HG03439 (cell line): ENCODE data around the gene BABAM2.

Source experiments
- ATAC-seq: cut with Tn5 transposase; IDR thresholded peaks from one replicate; pipeline ENCODE4 v1.9.1; 2021; ENCODE audit warnings: mild to moderate bottlenecking, moderate library complexity; ENCODE audit not compliant: unreplicated experiment

The BABAM2 gene

GRCh38 chr2:27906074-27906473 is 15.5 kb downstream of the BABAM2 start:
- ATAC-seq = no peak

- no peak for ATAC-seq
These were observed 17.0 kb downstream of the BABAM2 start for GRCh38 chr2:27907547-27907946.

DNA sequence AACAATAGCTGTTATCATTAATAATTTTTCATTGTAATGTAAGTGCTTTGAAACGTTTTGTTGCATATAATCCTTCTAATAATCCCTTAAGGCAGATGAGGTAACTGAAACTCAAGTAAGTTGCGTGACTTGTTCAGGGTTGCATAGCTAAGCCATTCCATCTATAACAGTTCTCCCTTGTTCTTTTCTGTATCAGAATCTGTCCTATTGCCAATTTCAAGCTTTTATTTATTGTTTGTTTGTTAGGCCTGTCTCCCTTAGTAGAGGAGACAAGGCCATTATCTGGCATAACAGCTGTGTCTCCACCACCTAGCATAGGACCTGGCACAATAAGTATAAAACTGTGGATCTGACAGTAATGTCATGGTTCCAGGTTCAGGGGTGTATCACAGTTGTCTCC is 19.4 kb downstream of the BABAM2 start:
- ATAC-seq = no peak

- no peak for ATAC-seq
These were observed 21.1 kb downstream of the BABAM2 start for GRCh38 chr2:27911458-27912210.

- ATAC-seq = no peak
These were observed 22.0 kb downstream of the BABAM2 start for GRCh38 chr2:27912512-27912911.

GRCh38 chr2:27914041-27914804 is 23.7 kb downstream of the BABAM2 start:
- ATAC-seq = no peak

DNA sequence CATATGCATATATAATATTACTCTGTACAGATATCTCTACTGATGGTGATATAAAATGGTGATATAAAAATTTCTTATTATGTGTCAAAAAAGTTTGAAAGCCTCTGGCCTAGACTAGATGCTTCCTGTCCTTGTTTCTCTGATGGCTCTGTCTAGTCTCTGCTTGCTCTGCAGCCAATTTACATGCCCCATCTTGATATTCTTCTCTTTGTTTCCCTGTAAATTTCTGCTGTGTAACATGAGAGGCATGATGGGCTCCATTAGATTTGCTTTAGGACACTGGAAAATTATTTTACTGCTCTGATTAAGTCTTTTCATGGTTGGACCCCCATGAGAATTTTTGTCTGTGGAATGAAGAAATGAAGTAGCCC is 24.3 kb downstream of the BABAM2 start:
- ATAC-seq = no peak

- no peak for ATAC-seq
These were observed 24.7 kb downstream of the BABAM2 start for GRCh38 chr2:27915191-27915590.

GRCh38 chr2:27915874-27916273 is 25.3 kb downstream of the BABAM2 start:
- no peak for ATAC-seq

GRCh38 chr2:27916293-27916995 is 25.9 kb downstream of the BABAM2 start:
- ATAC-seq = no peak

DNA sequence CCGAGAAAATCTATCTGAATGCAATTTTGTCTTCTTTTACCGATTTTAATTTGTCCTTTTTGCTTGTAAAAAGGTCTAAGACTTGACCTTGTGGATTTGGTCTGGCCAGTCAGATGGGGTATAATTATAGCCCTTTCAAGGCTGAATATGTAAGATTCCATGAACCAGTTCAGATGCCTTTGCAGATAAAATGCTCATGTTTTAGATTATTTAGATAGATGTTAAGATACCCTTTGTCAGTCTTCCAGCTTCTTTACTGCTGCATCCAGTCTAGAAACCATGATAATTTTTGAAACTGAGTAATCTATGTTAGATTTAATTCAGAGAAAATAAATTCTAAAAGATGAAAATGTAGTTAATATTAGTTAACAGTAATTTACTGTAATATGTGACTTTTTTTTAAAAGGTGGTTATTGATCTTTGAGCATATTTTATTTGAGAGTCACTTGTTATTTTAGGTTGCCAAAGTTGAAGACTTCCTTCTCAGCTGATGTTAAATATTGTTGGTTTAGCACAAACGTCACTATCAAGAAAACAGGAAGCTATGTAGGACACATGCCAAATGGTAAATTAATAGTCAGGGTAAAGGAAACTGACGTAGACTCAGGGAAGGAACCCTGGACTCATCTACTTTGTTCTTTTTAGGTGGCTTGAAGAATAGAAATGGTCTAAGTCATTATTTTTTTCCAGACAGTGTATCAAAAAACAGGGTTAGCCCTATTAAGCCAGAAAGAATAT is 29.8 kb downstream of the BABAM2 start:
- ATAC-seq = no peak

DNA sequence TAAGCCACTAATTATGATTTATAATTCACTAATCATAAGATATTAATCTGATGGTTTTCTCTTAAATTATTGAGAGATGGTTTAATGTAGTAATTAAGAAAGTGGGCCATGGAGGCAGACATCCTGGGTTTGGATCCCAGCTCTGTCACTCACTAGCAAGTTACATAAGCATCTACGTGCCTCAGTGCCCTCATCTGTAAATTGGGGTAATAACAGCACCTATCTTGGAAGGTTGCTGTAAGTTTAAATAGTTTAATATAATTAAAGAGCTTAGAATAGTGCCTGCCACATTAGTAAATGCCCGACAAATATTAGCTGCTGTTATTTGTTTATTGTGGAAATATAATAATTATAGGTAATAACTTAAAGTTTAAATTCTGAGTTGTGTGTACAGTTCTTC is 30.9 kb downstream of the BABAM2 start:
- no peak for ATAC-seq

DNA sequence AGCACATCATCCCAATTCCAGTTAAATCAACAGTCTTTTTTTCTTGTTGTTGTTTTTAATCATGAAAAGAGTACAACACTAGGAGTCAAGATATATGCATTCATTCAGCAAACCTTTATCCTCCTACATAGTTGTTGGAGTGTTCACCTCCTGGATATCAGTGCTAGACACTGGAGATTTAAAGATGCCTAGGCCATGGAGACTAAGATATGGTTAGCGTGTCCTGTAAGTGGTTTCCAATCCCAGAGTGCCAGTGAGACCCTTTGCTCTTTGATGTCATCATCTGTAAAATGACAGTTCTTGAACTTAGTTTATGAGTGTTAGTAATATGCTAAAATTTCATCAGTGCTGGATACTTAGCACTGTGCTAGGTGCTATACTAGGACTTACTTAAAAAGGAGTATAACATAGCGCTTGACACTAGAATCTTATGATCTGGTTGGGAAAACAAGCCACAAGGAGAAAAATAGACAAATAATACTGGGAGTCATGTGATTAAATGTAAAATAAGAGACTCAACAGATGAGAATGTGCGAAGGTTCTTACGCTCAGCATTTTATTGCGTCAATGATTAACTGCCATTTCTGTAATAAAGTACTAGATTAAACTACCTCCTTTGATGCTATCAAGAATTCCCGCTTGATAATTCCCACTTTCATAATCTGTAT is 31.5 kb downstream of the BABAM2 start:
- ATAC-seq = no peak

GRCh38 chr2:27922842-27923241 is 32.3 kb downstream of the BABAM2 start:
- no peak for ATAC-seq

GRCh38 chr2:27925766-27926472 is 35.4 kb downstream of the BABAM2 start:
- no peak for ATAC-seq

GRCh38 chr2:27929916-27930486 is 39.5 kb downstream of the BABAM2 start:
- no peak for ATAC-seq

- ATAC-seq = no peak
These were observed 40.9 kb downstream of the BABAM2 start for GRCh38 chr2:27931361-27931950.

- ATAC-seq = no peak
These were observed 41.9 kb downstream of the BABAM2 start for GRCh38 chr2:27932396-27932795.

DNA sequence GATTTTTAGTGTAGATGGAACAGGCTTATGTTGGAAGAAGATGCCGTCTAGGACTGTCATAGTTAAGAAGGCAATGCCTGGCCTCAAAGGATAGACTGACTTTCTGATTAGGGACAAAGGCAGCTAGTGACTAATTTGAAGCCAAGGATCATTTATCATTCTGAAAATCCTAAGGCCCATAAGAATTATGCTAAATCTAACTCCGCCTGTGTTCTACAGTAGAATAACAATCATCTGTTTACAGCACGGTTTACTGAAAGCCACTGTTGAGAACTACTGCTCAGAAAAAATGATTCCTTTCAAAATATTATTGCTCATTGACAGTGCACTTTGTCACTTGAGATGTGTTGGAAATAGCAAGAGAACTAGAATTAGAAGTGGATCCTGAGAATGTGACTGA is 44.5 kb downstream of the BABAM2 start:
- ATAC-seq = no peak
